DND-41 (cell line): Measurements from ENCODE around the gene ERCC1.

Experiments used
- CTCF ChIP-seq: IDR thresholded peaks from 2 replicates; pipeline ENCODE4 v1.5.1; 2012; ENCODE audit warnings: borderline replicate concordance, low read length, moderate library complexity, mild to moderate bottlenecking; ENCODE audit not compliant: poor library complexity, severe bottlenecking; ENCODE audit errors: extremely low read depth
- EZH2 ChIP-seq: IDR thresholded peaks from 3 replicates; pipeline ENCODE4 v1.6.1; 2012; ENCODE audit warnings: borderline replicate concordance, low read depth, mild to moderate bottlenecking, moderate library complexity, low read length, inconsistent platforms; ENCODE audit not compliant: severe bottlenecking

GRCh38 chr19:45363861-45364459, 59.8 kb downstream of the ERCC1 start:
- no peak for TF ChIP-seq CTCF
- TF ChIP-seq EZH2: no peak
